ENCODE data around the gene MUC15.

The MUC15 gene

DNA sequence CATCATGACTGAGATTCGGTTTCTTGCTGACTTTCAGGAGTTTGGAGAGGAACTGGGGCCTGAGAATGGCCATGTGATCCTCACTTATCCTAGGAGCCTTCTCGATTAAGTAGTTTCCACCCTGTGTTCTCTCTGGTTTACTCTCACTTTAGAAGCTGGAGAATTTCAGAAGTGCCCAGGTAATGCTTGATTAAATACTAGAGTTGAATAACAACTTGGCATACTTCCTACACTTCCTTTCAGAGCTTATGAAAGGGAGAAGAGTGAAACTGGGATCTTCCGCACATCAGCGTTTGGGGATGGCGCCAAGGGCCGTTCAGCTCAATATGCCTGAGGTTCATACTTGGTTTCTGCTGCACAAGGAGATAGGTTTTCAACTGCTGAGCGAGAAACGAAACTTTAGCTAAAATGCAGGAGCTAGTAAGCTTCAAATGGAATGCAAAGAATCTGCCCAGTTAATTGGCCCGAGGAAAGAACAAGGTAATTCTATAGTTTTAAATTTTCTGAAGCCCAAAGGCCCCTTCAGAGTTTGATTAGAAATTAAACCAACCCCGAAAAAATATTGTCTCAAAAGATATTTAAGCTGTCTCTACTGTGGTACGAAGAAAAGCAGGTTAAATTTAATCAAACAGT lies 823 bp upstream of the MUC15 start:
- no peak for DNase-seq

- no peak for DNase-seq
Measured at GRCh38 chr11:26569646-26570045, 2.4 kb downstream of the MUC15 start.

DNA sequence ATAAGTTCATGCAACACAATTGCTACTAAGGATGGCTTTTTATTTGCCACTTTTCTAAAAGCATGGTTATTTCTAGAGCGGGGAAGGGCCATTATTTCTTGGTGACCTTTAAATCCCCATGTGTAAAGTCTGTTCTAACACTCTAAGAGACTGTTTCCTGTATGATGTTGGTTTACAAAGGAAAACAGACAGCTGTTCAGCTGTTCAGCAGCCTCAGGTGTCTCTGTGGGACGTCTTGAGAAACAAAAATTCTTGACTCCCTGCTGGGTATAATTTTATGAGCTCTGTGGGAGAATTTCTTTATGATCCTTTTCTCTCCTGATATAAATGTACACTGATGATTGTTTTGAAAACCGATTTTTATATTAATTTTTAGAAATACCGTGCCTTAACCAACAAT lies 13.9 kb downstream of the MUC15 start:
- no peak for DNase-seq

- no peak for DNase-seq
Measured at GRCh38 chr11:26557666-26558065, 14.4 kb downstream of the MUC15 start.

DNA sequence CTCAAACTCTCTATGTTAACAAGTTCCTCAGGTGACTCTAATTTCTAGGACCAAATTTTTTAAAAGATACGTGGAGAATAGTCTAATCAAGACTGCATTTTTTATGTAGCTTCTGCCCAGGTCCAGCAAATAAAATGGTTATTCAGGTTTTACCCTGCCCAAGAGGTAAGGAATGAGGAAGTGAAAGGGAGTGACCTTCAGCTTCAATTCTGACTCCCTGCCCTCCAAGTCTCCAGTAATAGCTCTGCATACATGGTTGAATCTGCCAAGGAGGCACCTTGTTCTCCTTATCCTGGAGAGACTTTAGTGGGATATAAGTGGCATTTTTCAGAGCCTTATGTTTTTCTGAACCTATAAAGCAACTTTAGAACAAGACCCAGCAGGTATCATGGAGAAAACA lies 15.5 kb downstream of the MUC15 start:
- no peak for DNase-seq

- no peak for DNase-seq
Measured at GRCh38 chr11:26554455-26554854, 17.6 kb downstream of the MUC15 start.

DNA sequence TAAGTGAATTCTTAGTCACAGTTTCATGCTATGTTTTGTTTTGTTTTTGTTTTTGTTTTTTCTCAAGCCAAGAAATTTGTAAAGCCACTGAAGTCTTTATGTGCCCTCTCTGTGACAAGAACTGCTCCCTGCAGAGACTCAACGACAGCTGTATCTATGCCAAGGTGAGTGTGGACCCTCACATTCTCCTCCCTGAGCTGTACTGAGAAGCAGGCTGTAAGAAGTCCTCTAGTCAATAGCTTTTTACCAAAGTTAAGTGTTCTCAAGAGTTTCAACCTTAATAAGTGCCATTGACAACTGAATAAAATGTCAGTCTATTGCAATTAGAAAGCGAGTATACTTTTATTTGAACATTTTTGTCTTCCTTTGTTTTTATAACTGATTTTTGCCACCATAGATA lies 18.9 kb downstream of the MUC15 start:
- DNase-seq = no peak

DNA sequence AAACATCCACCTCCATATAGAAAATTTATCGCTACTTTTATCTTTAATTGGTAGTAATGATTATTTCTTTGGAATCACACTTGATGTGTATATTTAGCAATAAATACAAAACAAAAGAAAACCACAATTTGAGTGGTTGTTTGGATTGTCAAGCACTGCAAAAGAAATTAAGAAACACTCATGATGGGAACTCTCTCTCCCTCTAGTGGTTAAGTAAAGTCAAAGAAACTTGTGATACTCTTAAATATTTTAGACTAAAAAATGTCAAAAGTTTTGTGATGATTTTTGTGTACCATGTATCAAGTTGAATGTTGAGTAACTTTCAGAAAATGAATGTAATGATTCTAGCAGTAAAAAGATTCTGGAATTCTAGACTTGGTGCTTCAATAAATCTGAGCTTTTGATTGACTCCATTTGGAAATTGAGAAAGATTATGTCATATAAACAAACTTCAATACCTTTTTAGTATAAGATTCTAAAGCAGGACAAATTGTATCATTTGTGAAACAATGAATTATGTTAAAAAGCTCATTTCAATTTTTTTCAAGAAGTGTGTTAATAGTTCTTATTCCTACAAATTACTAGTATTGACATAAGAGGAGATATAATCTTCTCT lies 20.8 kb downstream of the MUC15 start:
- DNase-seq = no peak

DNA sequence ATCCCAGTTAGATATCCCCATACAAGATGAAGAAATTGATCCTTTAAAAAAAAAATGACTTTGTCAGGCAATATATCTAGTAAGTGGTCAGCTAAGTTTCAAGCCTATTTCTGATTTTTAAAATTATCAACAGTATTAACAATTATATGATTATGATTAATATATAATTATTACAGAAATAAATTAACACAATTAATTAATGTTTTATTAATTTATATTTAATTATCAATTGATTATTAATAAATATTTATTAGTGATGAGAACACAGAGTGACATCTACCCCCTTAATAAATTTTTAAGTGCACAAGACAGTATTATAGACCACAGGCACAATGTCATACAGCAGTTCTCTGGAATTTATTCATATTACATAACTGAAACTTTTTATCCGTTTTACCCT lies 22.0 kb downstream of the MUC15 start:
- no peak for DNase-seq

- no peak for DNase-seq
Measured at GRCh38 chr11:26549176-26549575, 22.9 kb downstream of the MUC15 start.

- no peak for DNase-seq
Measured at GRCh38 chr11:26541870-26542269, 30.2 kb downstream of the MUC15 start.

GRCh38 chr11:26539517-26539916 lies 32.5 kb downstream of the MUC15 start:
- DNase-seq = no peak

- DNase-seq = no peak
Measured at GRCh38 chr11:26537341-26537740, 34.7 kb downstream of the MUC15 start.

GRCh38 chr11:26527685-26528084 lies 44.4 kb downstream of the MUC15 start:
- DNase-seq = no peak

- no peak for DNase-seq
Measured at GRCh38 chr11:26522912-26523610, 49.0 kb downstream of the MUC15 start.

DNA sequence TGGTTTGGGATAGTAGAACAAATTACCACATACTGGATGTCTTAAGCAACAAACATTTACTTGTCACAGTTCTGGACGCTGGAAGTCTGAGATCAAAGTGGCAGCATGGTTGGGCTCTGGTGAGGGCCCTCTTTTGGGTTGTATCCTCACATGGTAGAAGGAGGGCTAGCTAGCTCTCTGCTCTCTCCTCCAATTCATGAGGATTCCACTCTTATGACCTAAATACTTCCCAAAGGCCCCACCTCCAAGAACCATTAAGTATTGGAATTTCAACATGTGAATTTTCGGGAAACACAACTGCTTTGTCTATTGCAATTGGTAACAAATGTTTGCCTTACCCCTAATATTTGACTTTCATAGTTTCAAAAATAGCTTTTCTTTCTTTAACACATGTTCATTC lies 52.6 kb downstream of the MUC15 start:
- DNase-seq = no peak

DNA sequence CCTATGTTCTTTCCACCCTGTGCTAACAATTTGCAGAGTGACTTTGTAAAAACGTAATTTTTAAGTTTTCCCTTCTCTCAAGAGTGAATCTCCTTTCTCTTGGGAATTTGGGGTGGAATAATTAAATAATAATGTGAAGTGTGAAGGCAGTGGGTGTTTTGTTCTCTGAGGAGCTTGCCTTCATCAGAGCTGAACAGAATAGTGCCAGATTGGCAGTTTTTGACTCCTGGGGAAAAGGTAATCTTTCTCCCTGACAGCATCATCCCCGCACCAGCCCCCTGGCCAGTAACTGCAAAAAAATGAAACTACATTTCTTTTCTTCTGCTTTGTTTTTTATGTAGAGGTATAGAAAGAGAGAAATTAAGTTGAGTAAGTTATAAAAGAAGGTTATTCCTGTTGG lies 59.9 kb downstream of the MUC15 start:
- DNase-seq = no peak

- DNase-seq = no peak
Measured at GRCh38 chr11:26510756-26511155, 61.3 kb downstream of the MUC15 start.

- DNase-seq = no peak
Measured at GRCh38 chr11:26510164-26510563, 61.9 kb downstream of the MUC15 start.

All from right hindlimb (tissue), 1 donor.